ENCODE measurements around the gene FLNA.
A peak's percentile ranks its signal among the peaks of the same experiment; 100 is the strongest.

FLNA gene

GRCh38 chrX:154374313-154375155, at the start of gene FLNA:
FLNA (minus strand) TSS chrX:154374634; CDS start chrX:154371245, 3,389 bp downstream.
- peak within 1 kb of the TSS; percentile 39 for H3K4me3 ChIP-seq (ENCODE audit: low read depth, low read length)
- TF ChIP-seq CTCF (IDR thresholded peaks at IDR 0.05; ENCODE audit: borderline replicate concordance, insufficient read depth, low read depth, low read length), result no peak

- H3K4me3 ChIP-seq (ENCODE audit: low read depth, low read length), result no peak overlapping the region
- TF ChIP-seq CTCF (IDR thresholded peaks at IDR 0.05; ENCODE audit: borderline replicate concordance, insufficient read depth, low read depth, low read length), result no peak
Observed at GRCh38 chrX:154420402-154420756, 45.9 kb upstream of the FLNA start.

GRCh38 chrX:154419688-154420401, 45.4 kb upstream of the FLNA start:
- no peak overlapping the region for H3K4me3 ChIP-seq (ENCODE audit: low read depth, low read length)
- TF ChIP-seq CTCF (IDR thresholded peaks at IDR 0.05; ENCODE audit: borderline replicate concordance, insufficient read depth, low read depth, low read length), result no peak

GRCh38 chrX:154419189-154419588, 44.8 kb upstream of the FLNA start:
- TF ChIP-seq CTCF (IDR thresholded peaks at IDR 0.05; ENCODE audit: borderline replicate concordance, insufficient read depth, low read depth, low read length), result no peak
- H3K4me3 ChIP-seq (ENCODE audit: low read depth, low read length), result no peak overlapping the region

- H3K4me3 ChIP-seq (ENCODE audit: low read depth, low read length), result no peak overlapping the region
- TF ChIP-seq CTCF (IDR thresholded peaks at IDR 0.05; ENCODE audit: borderline replicate concordance, insufficient read depth, low read depth, low read length), result no peak
Observed at GRCh38 chrX:154417157-154417556, 42.7 kb upstream of the FLNA start.

GRCh38 chrX:154413142-154413541, 38.7 kb upstream of the FLNA start:
- no peak for TF ChIP-seq CTCF (IDR thresholded peaks at IDR 0.05; ENCODE audit: borderline replicate concordance, insufficient read depth, low read depth, low read length)
- H3K4me3 ChIP-seq (ENCODE audit: low read depth, low read length), result no peak overlapping the region

Data from GM12875 (cell line).